Measurements from ENCODE around the gene RIPK3.
A peak's percentile ranks its signal among the peaks of the same experiment; 100 is the strongest.

Gene RIPK3

GRCh38 chr14:24317141-24317928, 22.5 kb downstream of the RIPK3 start:
- DNase-seq: peak in 1 of 2 experiments; percentile 29

- DNase-seq: no peak
Measured at GRCh38 chr14:24316597-24316950, 23.2 kb downstream of the RIPK3 start.

- no peak for DNase-seq
Measured at GRCh38 chr14:24315807-24316596, 23.8 kb downstream of the RIPK3 start.

- DNase-seq: no peak
Measured at GRCh38 chr14:24315243-24315806, 24.5 kb downstream of the RIPK3 start.

- DNase-seq: no peak
Measured at GRCh38 chr14:24314377-24315193, 25.2 kb downstream of the RIPK3 start.

GRCh38 chr14:24313913-24314312, 25.9 kb downstream of the RIPK3 start:
- DNase-seq: no peak

- DNase-seq: no peak
Measured at GRCh38 chr14:24312736-24313507, 26.9 kb downstream of the RIPK3 start.

GRCh38 chr14:24311837-24312615, 27.8 kb downstream of the RIPK3 start:
- no peak for DNase-seq

- DNase-seq: no peak
Measured at GRCh38 chr14:24310646-24311604, 28.9 kb downstream of the RIPK3 start, which contains the start of gene LTB4R. LTB4R (plus strand) TSS chr14:24311502; CDS start chr14:24315652, 4,150 bp downstream.

GRCh38 chr14:24310265-24310645, 29.5 kb downstream of the RIPK3 start:
- no peak for DNase-seq

- DNase-seq: no peak
Measured at GRCh38 chr14:24309538-24310264, 30.1 kb downstream of the RIPK3 start, which contains the start of gene LTB4R2. LTB4R2 (plus strand) TSS chr14:24310140; CDS start chr14:24310665, 525 bp downstream.

GRCh38 chr14:24308342-24309124, 31.3 kb downstream of the RIPK3 start:
- DNase-seq: no peak

GRCh38 chr14:24307575-24308341, 32.0 kb downstream of the RIPK3 start, which contains the start of gene CIDEB:
CIDEB (minus strand) TSS chr14:24307977; CDS start chr14:24307858, 119 bp downstream.
- DNase-seq: peak in 1 of 2 experiments; percentile 46

GRCh38 chr14:24307156-24307574, 32.6 kb downstream of the RIPK3 start:
- DNase-seq: no peak

GRCh38 chr14:24304019-24304387, 35.8 kb downstream of the RIPK3 start:
- no peak for DNase-seq

GRCh38 chr14:24300326-24300980, 39.3 kb downstream of the RIPK3 start:
- no peak for DNase-seq
